Left hindlimb (tissue), 1 donor: ENCODE data around the gene TGFBR2.

Experiments
- DNase-seq: peaks from one replicate; pipeline ENCODE4 v3.0.0-alpha.2; 2018

The TGFBR2 gene

DNA sequence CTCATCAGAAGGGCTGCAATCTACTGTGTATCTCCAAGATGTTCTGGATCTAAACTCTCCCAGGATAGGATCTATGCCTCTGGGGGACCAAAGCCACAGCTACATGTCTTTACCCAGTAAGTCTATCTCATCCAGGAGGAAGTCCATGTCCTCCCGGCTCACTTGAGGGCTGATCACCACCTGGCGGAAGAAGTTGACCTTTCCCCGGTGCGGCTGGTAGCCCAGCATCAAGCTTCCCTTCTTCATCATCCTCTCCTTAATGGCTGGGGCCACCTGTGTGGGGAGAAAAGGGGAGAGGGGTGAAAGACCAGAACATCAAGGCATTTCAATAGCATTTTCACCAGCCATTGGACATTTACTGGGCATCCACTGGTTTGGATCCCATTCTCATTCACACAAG is 121.7 kb downstream of the TGFBR2 start:
- DNase-seq: no peak

DNA sequence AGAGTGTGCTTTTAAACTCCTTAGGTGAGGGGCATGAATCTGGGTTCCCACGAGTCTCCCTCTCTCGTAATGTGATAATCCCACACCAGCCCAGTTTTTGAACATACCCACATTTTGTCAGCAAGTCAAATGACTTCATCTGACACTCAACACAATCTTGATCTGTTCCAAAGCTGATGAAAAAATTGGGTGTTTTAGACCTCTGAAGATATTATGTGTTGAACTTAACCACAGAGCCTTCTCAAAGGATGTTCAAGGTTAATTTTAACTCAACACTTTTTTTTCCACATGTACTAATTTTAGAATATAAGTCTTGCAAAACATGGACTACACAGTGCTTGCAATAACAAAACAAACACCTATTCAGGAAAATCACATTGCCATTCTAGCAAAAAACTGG is 123.1 kb downstream of the TGFBR2 start:
- DNase-seq: no peak

GRCh38 chr3:30729936-30730335 is 123.5 kb downstream of the TGFBR2 start:
- no peak for DNase-seq

DNA sequence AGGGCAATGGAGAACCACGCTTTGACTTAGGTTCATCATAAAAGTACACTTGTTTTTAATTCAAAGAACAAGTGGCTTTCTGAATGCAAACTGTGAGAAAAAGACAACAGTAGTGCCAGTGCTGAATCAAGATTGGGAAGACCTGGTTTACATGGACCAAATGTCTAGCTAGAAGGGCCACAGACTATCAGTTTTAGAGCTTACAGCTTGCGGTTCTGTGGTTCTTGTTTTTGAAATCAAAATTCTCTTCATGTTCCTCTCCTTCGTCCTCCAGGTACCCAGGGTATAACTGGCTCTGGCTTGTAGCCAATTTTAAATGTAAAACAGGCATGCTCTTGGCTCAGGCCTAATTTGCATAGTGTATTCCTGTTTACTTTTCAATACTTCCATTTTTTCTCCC is 124.6 kb downstream of the TGFBR2 start:
- DNase-seq: no peak

GRCh38 chr3:30733209-30733608 is 126.8 kb downstream of the TGFBR2 start:
- no peak for DNase-seq

- no peak for DNase-seq
Measured at GRCh38 chr3:30733696-30734095, 127.3 kb downstream of the TGFBR2 start.

- no peak for DNase-seq
Measured at GRCh38 chr3:30737743-30738499, 131.5 kb downstream of the TGFBR2 start.

- DNase-seq: no peak
Measured at GRCh38 chr3:30738605-30739004, 132.2 kb downstream of the TGFBR2 start.

DNA sequence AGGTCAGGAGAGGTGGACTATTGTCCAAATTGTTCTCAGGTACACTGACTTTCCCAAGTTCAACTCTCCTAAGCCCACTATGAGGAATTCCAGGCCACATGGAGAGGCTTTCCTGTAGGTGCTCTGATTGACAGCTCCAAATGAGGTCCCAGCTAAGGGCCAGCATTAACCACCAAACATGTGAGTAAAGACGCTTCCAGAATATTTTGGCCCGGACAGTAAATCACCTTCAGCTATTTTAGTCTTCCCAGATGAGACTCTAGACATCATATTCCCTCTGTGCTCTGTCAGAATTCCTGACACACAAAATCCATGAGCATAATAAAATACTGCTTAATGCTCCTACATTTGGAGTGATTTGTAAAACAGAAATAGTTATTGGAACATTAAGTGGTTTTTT is 135.5 kb downstream of the TGFBR2 start:
- no peak for DNase-seq

DNA sequence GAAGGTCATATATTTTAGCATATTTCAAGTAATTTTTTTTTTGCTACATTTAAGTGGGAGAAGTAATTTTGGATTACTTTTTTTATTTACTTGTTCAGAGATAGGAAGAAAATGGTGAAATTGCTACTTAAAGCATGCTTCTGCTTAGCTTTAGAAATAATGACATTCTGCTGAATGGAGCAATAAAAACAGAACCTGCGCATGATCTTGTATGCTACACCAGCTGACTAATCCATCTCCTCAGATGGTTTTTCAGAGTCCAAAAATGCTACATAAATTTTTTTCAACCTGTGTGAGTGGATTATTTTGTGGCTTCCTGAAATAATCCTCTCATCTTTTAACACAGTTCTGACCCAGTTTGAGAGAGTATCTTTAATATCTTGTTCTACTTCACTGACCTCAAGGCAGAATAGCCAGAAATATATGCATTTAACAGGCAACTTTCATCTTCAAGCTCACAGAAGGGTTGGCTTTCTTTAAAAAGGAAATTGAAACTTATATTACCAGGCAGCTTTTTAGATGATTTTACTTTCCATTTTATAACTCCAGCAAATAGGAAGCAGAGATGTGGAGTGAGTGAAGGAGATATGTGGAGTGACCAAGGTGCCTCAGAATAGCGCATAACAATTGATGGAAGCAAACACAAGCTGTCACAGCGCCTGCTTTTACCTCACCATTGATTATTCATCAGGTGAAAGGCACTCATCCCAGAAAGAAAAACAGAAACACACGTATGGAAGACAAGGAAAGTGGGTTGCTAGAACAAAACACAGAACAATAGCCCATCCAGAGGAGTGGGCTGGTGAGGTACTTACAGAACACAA is 136.6 kb downstream of the TGFBR2 start:
- no peak for DNase-seq
